ENCODE measurements around the gene AUTS2.

DNA sequence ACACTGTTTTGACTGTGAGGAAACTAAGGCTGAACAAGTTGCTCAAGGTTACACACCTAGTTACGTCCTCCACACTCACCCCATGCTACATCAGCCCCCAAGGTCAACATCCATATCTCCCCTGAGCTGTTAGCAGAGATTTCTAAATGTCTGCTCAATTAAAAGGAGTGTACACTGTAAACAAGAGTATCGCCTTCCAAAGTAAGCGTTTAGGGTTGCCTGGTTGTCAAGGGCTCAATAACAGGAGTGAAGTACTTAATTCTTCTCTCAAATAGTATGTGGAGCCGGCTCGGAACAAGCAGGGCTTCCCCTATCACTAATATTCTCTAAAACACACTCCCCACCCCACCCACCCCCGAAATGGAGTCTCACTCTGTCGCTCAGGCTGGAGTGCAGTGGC is 1120.8 kb downstream of the AUTS2 start:
- TF ChIP-seq, protein P1, sequence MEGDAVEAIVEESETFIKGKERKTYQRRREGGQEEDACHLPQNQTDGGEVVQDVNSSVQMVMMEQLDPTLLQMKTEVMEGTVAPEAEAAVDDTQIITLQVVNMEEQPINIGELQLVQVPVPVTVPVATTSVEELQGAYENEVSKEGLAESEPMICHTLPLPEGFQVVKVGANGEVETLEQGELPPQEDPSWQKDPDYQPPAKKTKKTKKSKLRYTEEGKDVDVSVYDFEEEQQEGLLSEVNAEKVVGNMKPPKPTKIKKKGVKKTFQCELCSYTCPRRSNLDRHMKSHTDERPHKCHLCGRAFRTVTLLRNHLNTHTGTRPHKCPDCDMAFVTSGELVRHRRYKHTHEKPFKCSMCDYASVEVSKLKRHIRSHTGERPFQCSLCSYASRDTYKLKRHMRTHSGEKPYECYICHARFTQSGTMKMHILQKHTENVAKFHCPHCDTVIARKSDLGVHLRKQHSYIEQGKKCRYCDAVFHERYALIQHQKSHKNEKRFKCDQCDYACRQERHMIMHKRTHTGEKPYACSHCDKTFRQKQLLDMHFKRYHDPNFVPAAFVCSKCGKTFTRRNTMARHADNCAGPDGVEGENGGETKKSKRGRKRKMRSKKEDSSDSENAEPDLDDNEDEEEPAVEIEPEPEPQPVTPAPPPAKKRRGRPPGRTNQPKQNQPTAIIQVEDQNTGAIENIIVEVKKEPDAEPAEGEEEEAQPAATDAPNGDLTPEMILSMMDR (IDR thresholded peaks at IDR 0.05), result no peak
- no peak for TF ChIP-seq POLR2A (IDR thresholded peaks at IDR 0.05)
